B cell (primary cell): ENCODE measurements around the gene COL28A1. TPM values are rescaled to one million over a fixed set of nuclear protein-coding genes. Genes with fewer than 3 reads are reported as not detected.

Experiments
- ATAC-seq: fragments of 200-7000 bp; cut with Tn5 transposase; one replicate; pipeline ENCODE4 v1.10.0; 2021; ENCODE audit warnings: low read depth, mild to moderate bottlenecking, moderate number of reproducible peaks, moderate library complexity
- CTCF ChIA-PET: fragments of 350-600 bp; sonication (Branson Sonifier 250); formaldehyde crosslinking; loops from one replicate; lab custom pipeline; 2021; ENCODE audit warnings: antibody characterized with exemption, inconsistent platforms; lab: Charles Lee
- POLR2A ChIA-PET: fragments of 350-600 bp; sonication (Branson Sonifier 250); formaldehyde crosslinking; loops from one replicate; lab custom pipeline; 2021; ENCODE audit warnings: antibody characterized with exemption; lab: Charles Lee
- DNase-seq: peaks from one replicate; pipeline ENCODE4 v3.0.0; 2013
- H2AFZ ChIP-seq: 2 replicates; pipeline ENCODE4 v1.6.1; 2012; ENCODE audit warnings: mild to moderate bottlenecking, low read depth, low read length; ENCODE audit not compliant: insufficient read depth, poor library complexity, severe bottlenecking
- H3K27ac ChIP-seq, 2 donors: 1 replicate in 1 of 2; 2 replicates in 1 of 2; pipeline ENCODE4 v1.5.1; 2012 to 2013; ENCODE audit warnings: low read length in 2 of 2, mild to moderate bottlenecking in 2 of 2, moderate library complexity in 1 of 2
- H3K27me3 ChIP-seq, 4 experiments: fragments of 200-600 bp in 1 of 4; sonication (generic) in 1 of 4; replicated peaks in 1 of 4; 1 replicate in 2 of 4; 2 replicates in 2 of 4; pipeline versions ENCODE4 v1.6.1 to v1.7.0; 2013 to 2016; ENCODE audit warnings: low read length in 3 of 4, mild to moderate bottlenecking in 2 of 4, mixed read lengths in 1 of 4, moderate library complexity in 1 of 4; ENCODE audit not compliant: insufficient read depth in 4 of 4, control insufficient read depth in 3 of 4; ENCODE audit errors: control extremely low read depth in 1 of 4
- H3K36me3 ChIP-seq, 2 experiments: replicated peaks in 1 of 2; 1 replicate in 1 of 2; 2 replicates in 1 of 2; pipeline versions ENCODE4 v1.6.1 to v1.7.1; 2013; ENCODE audit warnings: low read length in 1 of 2; ENCODE audit not compliant: insufficient read depth in 2 of 2, control insufficient read depth in 1 of 2; ENCODE audit errors: control extremely low read depth in 1 of 2, extremely low read depth in 1 of 2
- H3K4me1 ChIP-seq, 2 donors: fragments of 200-600 bp in 1 of 2; sonication (generic) in 1 of 2; 1 replicate in 1 of 2; 2 replicates in 1 of 2; pipeline versions ENCODE4 v1.5.1 to v1.6.1; 2013 to 2017; ENCODE audit warnings: low read length in 2 of 2; ENCODE audit not compliant: control insufficient read depth in 2 of 2, insufficient read depth in 2 of 2
- H3K4me2 ChIP-seq: replicated peaks from 2 replicates; pipeline ENCODE3; 2012; ENCODE audit warnings: mild to moderate bottlenecking, low read depth, low read length; ENCODE audit not compliant: poor library complexity, severe bottlenecking
- H3K4me3 ChIP-seq, 5 experiments: fragments of 200-600 bp in 1 of 5; sonication (generic) in 1 of 5; 1 replicate in 3 of 5; 2 replicates in 2 of 5; pipeline versions ENCODE4 v1.5.1 to v1.7.0; 2011 to 2016; ENCODE audit warnings: low read length in 4 of 5, mild to moderate bottlenecking in 4 of 5, low read depth in 2 of 5, control low read depth in 1 of 5, moderate library complexity in 1 of 5; ENCODE audit not compliant: insufficient read depth in 1 of 5; ENCODE audit errors: control extremely low read depth in 1 of 5, extremely low read depth in 1 of 5
- H3K79me2 ChIP-seq: fragments of 200-600 bp; sonication (generic); one replicate; pipeline ENCODE4 v1.6.0; 2016; ENCODE audit warnings: low read length; ENCODE audit not compliant: control insufficient read depth, insufficient read depth
- H3K9ac ChIP-seq: fragments of 200-600 bp; sonication (generic); 2 replicates; pipeline ENCODE4 v1.6.1; 2017; ENCODE audit warnings: mild to moderate bottlenecking, low read length, moderate library complexity
- H3K9me3 ChIP-seq, 3 donors: one replicate each; pipeline versions ENCODE4 v1.6.1 to v1.7.1; 2013; ENCODE audit warnings: low read length in 2 of 3; ENCODE audit not compliant: control insufficient read depth in 2 of 3, insufficient read depth in 1 of 3; ENCODE audit errors: control extremely low read depth in 1 of 3
- H4K20me1 ChIP-seq: 2 replicates; pipeline ENCODE4 v1.6.0; 2012; ENCODE audit warnings: mild to moderate bottlenecking, low read length; ENCODE audit not compliant: insufficient read depth, control insufficient read depth, poor library complexity, severe bottlenecking
- H3K27ac Mint-ChIP-seq: one replicate; pipeline ENCODE4 v1.8.0; 2021; ENCODE audit warnings: mixed read lengths
- H3K27me3 Mint-ChIP-seq: one replicate; pipeline ENCODE4 v1.8.0; 2021; ENCODE audit warnings: mixed read lengths
- H3K4me1 Mint-ChIP-seq: one replicate; pipeline ENCODE4 v1.8.0; 2021; ENCODE audit warnings: mixed read lengths
- H3K4me3 Mint-ChIP-seq: one replicate; pipeline ENCODE4 v1.8.0; 2021; ENCODE audit warnings: mixed read lengths
- H3K9me3 Mint-ChIP-seq: one replicate; pipeline ENCODE4 v1.8.0; 2022; ENCODE audit warnings: mixed read lengths; ENCODE audit not compliant: insufficient read depth
- EZH2 ChIP-seq: IDR thresholded peaks from 2 replicates; pipeline ENCODE4 v1.6.1; 2012; ENCODE audit warnings: borderline replicate concordance, low read depth, mild to moderate bottlenecking, moderate library complexity, low read length; ENCODE audit not compliant: insufficient read depth, poor library complexity, severe bottlenecking
- WGBS: methylation state at CpG from one replicate; pipeline ENCODE4 v1.1.5; 2013; ENCODE audit warnings: missing lambda C conversion rate; ENCODE audit not compliant: insufficient coverage; 5-methylcytosine and 5-hydroxymethylcytosine counted together
- intact Hi-C: fragments of 100-400 bp; cut with micrococcal nuclease; formaldehyde crosslinking; loops from one replicate; pipeline ENCODE4 v1.10.0; 2022
- polyA plus RNA-seq: library from polyadenylated mRNA; depleted of rRNA; stranded (reverse); fragments of >200 nt; gene quantifications from 2 replicates; pipeline ENCODE4 v1.2.3, GENCODE V29; 2012
- total RNA-seq, 2 donors: library from RNA; stranded (reverse); fragments of 120-200 nt in 1 of 2; gene quantifications; 1 replicate in 1 of 2; 2 replicates in 1 of 2; pipeline versions ENCODE4 v1.2.3 to v1.2.4, GENCODE V29; 2013 to 2022
- TF ChIP-seq, protein P1 (sequence below): fragments of 200-600 bp; IDR thresholded peaks from one replicate; pipeline ENCODE4 v1.8.0; 2022; ENCODE audit warnings: antibody characterized with exemption, mild to moderate bottlenecking

Gene COL28A1
- total and polyA plus RNA-seq, 2 donors (not counting 1 experiment from before 2014, with no cell fraction given) = 0.18 to 0.67 TPM

DNA sequence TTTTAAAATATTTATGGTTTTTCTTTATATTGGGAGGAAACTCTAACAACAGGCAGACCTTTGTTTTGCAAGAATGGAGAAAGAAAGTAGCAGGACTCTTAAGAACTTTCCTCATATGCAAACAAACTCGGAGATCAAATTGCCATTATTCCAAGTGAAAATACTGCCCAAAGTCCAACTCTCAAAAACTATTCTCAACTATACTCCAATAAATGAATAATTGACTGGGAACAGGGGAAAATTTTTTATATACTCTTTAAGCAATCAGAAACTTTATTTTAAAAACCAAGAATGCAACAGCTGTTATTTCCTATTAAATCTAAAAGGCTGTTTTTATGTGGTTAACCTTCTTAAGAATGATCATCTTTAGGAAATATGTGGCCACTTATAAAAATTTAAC, 101.9 kb downstream of the COL28A1 start:
- H3K4me2 ChIP-seq = no peak overlapping the region
- no peaks in the 10 kb centered on the region for H3K4me1 ChIP-seq
- H3K36me3 ChIP-seq = no peaks in the 10 kb centered on the region
- H3K4me3 ChIP-seq = no peak overlapping the region
- intact Hi-C loops = loop anchor here (10.0 kb wide), 1 partner anchor 51 kb away; no protein-coding TSS in a partner anchor
- ATAC-seq (no peak), DNase-seq (no peak)
- H2AFZ ChIP-seq = no peak overlapping the region
- WGBS = no CpG with 5 or more reads among the region's 1 CpG
- no peaks in the 10 kb centered on the region for H3K79me2 ChIP-seq
- H3K27ac Mint-ChIP-seq = no peak overlapping the region
- H3K27me3 Mint-ChIP-seq = peaks cover 19% of the 10 kb centered on the region
- TF ChIP-seq, protein P1, sequence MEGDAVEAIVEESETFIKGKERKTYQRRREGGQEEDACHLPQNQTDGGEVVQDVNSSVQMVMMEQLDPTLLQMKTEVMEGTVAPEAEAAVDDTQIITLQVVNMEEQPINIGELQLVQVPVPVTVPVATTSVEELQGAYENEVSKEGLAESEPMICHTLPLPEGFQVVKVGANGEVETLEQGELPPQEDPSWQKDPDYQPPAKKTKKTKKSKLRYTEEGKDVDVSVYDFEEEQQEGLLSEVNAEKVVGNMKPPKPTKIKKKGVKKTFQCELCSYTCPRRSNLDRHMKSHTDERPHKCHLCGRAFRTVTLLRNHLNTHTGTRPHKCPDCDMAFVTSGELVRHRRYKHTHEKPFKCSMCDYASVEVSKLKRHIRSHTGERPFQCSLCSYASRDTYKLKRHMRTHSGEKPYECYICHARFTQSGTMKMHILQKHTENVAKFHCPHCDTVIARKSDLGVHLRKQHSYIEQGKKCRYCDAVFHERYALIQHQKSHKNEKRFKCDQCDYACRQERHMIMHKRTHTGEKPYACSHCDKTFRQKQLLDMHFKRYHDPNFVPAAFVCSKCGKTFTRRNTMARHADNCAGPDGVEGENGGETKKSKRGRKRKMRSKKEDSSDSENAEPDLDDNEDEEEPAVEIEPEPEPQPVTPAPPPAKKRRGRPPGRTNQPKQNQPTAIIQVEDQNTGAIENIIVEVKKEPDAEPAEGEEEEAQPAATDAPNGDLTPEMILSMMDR = no peak
- no peak for TF ChIP-seq EZH2
- no peaks in the 10 kb centered on the region for H3K27me3 ChIP-seq
- no peaks in the 10 kb centered on the region for H4K20me1 ChIP-seq
- no peaks in the 10 kb centered on the region for H3K9me3 ChIP-seq
- H3K4me3 Mint-ChIP-seq = no peak overlapping the region
- ChIA-PET CTCF (interaction anchor here (0.6 kb wide), 1 partner anchor 39 kb away, joined by 4 read pairs; no protein-coding TSS in a partner anchor), POLR2A (no interaction called here)
- H3K27ac ChIP-seq = no peak overlapping the region
- H3K9ac ChIP-seq = no peak overlapping the region
- no peaks in the 10 kb centered on the region for H3K4me1 Mint-ChIP-seq
- no peaks in the 10 kb centered on the region for H3K9me3 Mint-ChIP-seq

DNA sequence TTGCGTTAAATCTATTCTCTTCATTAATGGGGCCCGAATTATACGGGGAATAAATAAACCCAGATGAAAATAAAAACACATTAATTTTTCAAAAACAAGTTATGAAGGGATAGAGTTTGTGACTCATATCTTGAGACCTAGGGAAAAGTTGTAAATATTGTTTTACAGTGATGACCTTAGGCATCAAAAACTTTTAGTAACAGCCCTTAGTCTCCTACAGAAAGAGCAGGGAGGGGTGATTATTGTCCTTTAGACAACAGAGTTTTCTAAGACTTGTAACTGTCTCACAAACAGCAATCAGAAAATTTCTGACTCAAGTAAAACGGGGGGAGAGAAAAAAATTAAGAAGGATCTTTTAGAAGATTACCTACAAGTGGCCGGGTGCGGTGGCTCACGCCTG, 102.7 kb downstream of the COL28A1 start:
- no peak for DNase-seq
- H3K27ac ChIP-seq = no peak overlapping the region
- CTCF ChIA-PET = no interaction called here

More for the DNA sequence above, 102.7 kb downstream of the COL28A1 start:
- H3K9me3 Mint-ChIP-seq = no peaks in the 10 kb centered on the region
- 94% methylated on average over 4 of the region's 7 CpGs for WGBS
- Histone ChIP-seq H3K4me1 (no peaks in the 10 kb centered on the region), H2AFZ (no peak overlapping the region), H3K79me2 (no peaks in the 10 kb centered on the region), H3K9ac (no peak overlapping the region), H3K27me3 (no peaks in the 10 kb centered on the region), H3K9me3 (no peaks in the 10 kb centered on the region), H3K4me3 (no peak overlapping the region), H3K4me2 (no peak overlapping the region), H4K20me1 (no peaks in the 10 kb centered on the region), H3K36me3 (no peaks in the 10 kb centered on the region)
- no peak for ATAC-seq
- POLR2A ChIA-PET = no interaction called here
- intact Hi-C loops = loop anchor here (10.0 kb wide), 1 partner anchor 52 kb away; no protein-coding TSS in a partner anchor
- H3K4me1 Mint-ChIP-seq = no peaks in the 10 kb centered on the region
- H3K27me3 Mint-ChIP-seq = peaks cover 19% of the 10 kb centered on the region
- H3K4me3 Mint-ChIP-seq = no peak overlapping the region
- no peak overlapping the region for H3K27ac Mint-ChIP-seq
- no peak for TF ChIP-seq EZH2
- TF ChIP-seq, protein P1 = no peak
